CD14-positive monocyte (primary cell): Measurements from ENCODE around the gene DOCK8. TPM values are rescaled to one million over a fixed set of nuclear protein-coding genes. Genes with fewer than 3 reads are reported as not detected.
A peak's percentile ranks its signal among the peaks of the same experiment; 100 is the strongest.

Experiments
- DNase-seq, 3 donors: peaks; one replicate each; pipeline ENCODE4 v3.0.0-alpha.2; 2011 to 2022
- H2AFZ ChIP-seq: 2 replicates; pipeline ENCODE4 v1.6.0; 2012; ENCODE audit warnings: mild to moderate bottlenecking, low read depth, low read length, inconsistent platforms; ENCODE audit not compliant: insufficient read depth, poor library complexity, severe bottlenecking
- H3K27ac ChIP-seq, 2 donors: 1 replicate in 1 of 2; 2 replicates in 1 of 2; pipeline ENCODE4 v1.5.1; 2012 to 2013; ENCODE audit warnings: low read length in 2 of 2, control low read depth in 1 of 2, inconsistent platforms in 1 of 2, low read depth in 1 of 2, mild to moderate bottlenecking in 1 of 2
- H3K27me3 ChIP-seq, 2 donors: one replicate each; pipeline versions ENCODE4 v1.6.0 to v1.6.1; 2011 to 2013; ENCODE audit warnings: low read length in 2 of 2; ENCODE audit not compliant: control insufficient read depth in 2 of 2, insufficient read depth in 2 of 2
- H3K36me3 ChIP-seq, 2 donors: replicated peaks in 1 of 2; 1 replicate in 1 of 2; 2 replicates in 1 of 2; pipeline versions ENCODE4 v1.5.1 to v1.6.1; 2012 to 2013; ENCODE audit warnings: low read length in 2 of 2, control low read depth in 1 of 2, inconsistent platforms in 1 of 2, mild to moderate bottlenecking in 1 of 2; ENCODE audit not compliant: insufficient read depth in 2 of 2, control insufficient read depth in 1 of 2
- H3K4me1 ChIP-seq, 2 donors: 1 replicate in 1 of 2; 2 replicates in 1 of 2; pipeline versions ENCODE4 v1.5.1 to v1.6.1; 2012 to 2013; ENCODE audit warnings: low read length in 2 of 2, control low read depth in 1 of 2, inconsistent platforms in 1 of 2, mild to moderate bottlenecking in 1 of 2, moderate library complexity in 1 of 2; ENCODE audit not compliant: insufficient read depth in 2 of 2, control insufficient read depth in 1 of 2
- H3K4me2 ChIP-seq: replicated peaks from 2 replicates; pipeline ENCODE3; 2012; ENCODE audit warnings: low read length, moderate library complexity, mild to moderate bottlenecking; ENCODE audit not compliant: poor library complexity, severe bottlenecking; ENCODE audit errors: extremely low read depth
- H3K4me3 ChIP-seq, 3 experiments: fragments of 200-600 bp in 1 of 3; sonication (generic) in 1 of 3; replicated peaks in 1 of 3; 1 replicate in 2 of 3; 2 replicates in 1 of 3; pipeline ENCODE4 v1.5.1; 2011 to 2013; ENCODE audit warnings: low read length in 3 of 3, mild to moderate bottlenecking in 3 of 3, control low read depth in 2 of 3, low read depth in 2 of 3, inconsistent platforms in 1 of 3, moderate library complexity in 1 of 3
- H3K79me2 ChIP-seq: 2 replicates; pipeline ENCODE4 v1.6.0; 2012; ENCODE audit warnings: mild to moderate bottlenecking, control low read depth, inconsistent platforms, low read length, moderate library complexity; ENCODE audit not compliant: insufficient read depth
- H3K9ac ChIP-seq: 2 replicates; pipeline ENCODE4 v1.6.0; 2017; ENCODE audit warnings: low read length, mild to moderate bottlenecking; ENCODE audit not compliant: insufficient read depth, poor library complexity, severe bottlenecking
- H3K9me3 ChIP-seq, 2 donors: replicated peaks in 1 of 2; 1 replicate in 1 of 2; 2 replicates in 1 of 2; pipeline versions ENCODE4 v1.5.1 to v1.6.1; 2012 to 2013; ENCODE audit warnings: low read length in 2 of 2, control low read depth in 1 of 2; ENCODE audit not compliant: control insufficient read depth in 1 of 2, insufficient read depth in 1 of 2
- H4K20me1 ChIP-seq: 2 replicates; pipeline ENCODE4 v1.6.0; 2012; ENCODE audit warnings: mild to moderate bottlenecking, low read length, control low read depth, moderate library complexity; ENCODE audit not compliant: insufficient read depth
- H3K27ac Mint-ChIP-seq, 7 donors: one replicate each; pipeline ENCODE4 v1.8.0; 2020; ENCODE audit warnings: mild to moderate bottlenecking in 7 of 7, mixed read lengths in 7 of 7, moderate library complexity in 6 of 7, inconsistent platforms in 2 of 7
- H3K27me3 Mint-ChIP-seq, 3 donors: one replicate each; pipeline ENCODE4 v1.8.0; 2021 to 2022; ENCODE audit warnings: low read depth in 3 of 3, mild to moderate bottlenecking in 3 of 3, mixed read lengths in 3 of 3, moderate library complexity in 3 of 3, inconsistent platforms in 1 of 3
- H3K36me3 Mint-ChIP-seq, 2 donors: one replicate each; pipeline ENCODE4 v1.8.0; 2020; ENCODE audit warnings: mixed read lengths in 2 of 2, inconsistent platforms in 1 of 2, mild to moderate bottlenecking in 1 of 2
- H3K4me1 Mint-ChIP-seq: one replicate; pipeline ENCODE4 v1.8.0; 2020; ENCODE audit warnings: mild to moderate bottlenecking, mixed read lengths
- H3K4me3 Mint-ChIP-seq, 2 donors: one replicate each; pipeline ENCODE4 v1.8.0; 2020; ENCODE audit warnings: mild to moderate bottlenecking in 2 of 2, mixed read lengths in 2 of 2, moderate library complexity in 1 of 2
- H3K9me3 Mint-ChIP-seq, 7 donors: one replicate each; pipeline ENCODE4 v1.8.0; 2020 to 2022; ENCODE audit warnings: mixed read lengths in 7 of 7, mild to moderate bottlenecking in 6 of 7, moderate library complexity in 6 of 7, inconsistent platforms in 2 of 7
- CTCF ChIP-seq: fragments of 200-600 bp; IDR thresholded peaks from one replicate; pipeline ENCODE4 v1.8.0; 2022; ENCODE audit warnings: antibody characterized with exemption, mild to moderate bottlenecking
- WGBS: methylation state at CpG from one replicate; pipeline ENCODE4 v1.1.5; 2013; ENCODE audit warnings: missing lambda C conversion rate; ENCODE audit not compliant: insufficient coverage; 5-methylcytosine and 5-hydroxymethylcytosine counted together
- intact Hi-C, 2 donors: fragments of 100-400 bp; cut with micrococcal nuclease; formaldehyde crosslinking; loops; one replicate each; pipeline versions ENCODE4 v1.15.0 to v1.15.1; 2023
- polyA plus RNA-seq, 3 donors: library from polyadenylated mRNA; depleted of rRNA in 1 of 3; unstranded in 2 of 3; stranded (reverse) in 1 of 3; fragments of 300-500 nt in 2 of 3; fragments of >200 nt in 1 of 3; fragmentation: Illumina TruSeq in 2 of 3; gene quantifications; 1 replicate in 2 of 3; 2 replicates in 1 of 3; pipeline ENCODE4 v1.2.3, GENCODE V29; 2012 to 2021

DOCK8 gene
- polyA plus RNA-seq, 3 donors, result 46.8 to 100 (median 95.4) TPM

GRCh38 chr9:253539-253938 is 38.9 kb downstream of the DOCK8 start:
- Histone ChIP-seq H3K27ac (peak overlapping the region in 1 of 2 donors; percentile 45), H3K27me3 (no peaks in the 10 kb centered on the region), H2AFZ (no peak overlapping the region), H3K9me3 (no peaks in the 10 kb centered on the region), H3K4me3 (no peak overlapping the region), H3K4me2 (no peak overlapping the region), H3K4me1 (peaks cover 45 to 51% of the 10 kb centered on the region in 2 donors), H3K36me3 (peaks cover 11 to 15% of the 10 kb centered on the region in 2 donors), H3K9ac (no peak overlapping the region), H3K79me2 (peaks cover 98% of the 10 kb centered on the region), H4K20me1 (peaks cover 86% of the 10 kb centered on the region)
- H3K27ac Mint-ChIP-seq, result peak overlapping the region in 2 of 7 donors; percentile 19 to 63
- peaks cover 62% of the 10 kb centered on the region for H3K4me1 Mint-ChIP-seq
- no peaks in the 10 kb centered on the region for H3K9me3 Mint-ChIP-seq
- DNase-seq, result no peak
- TF ChIP-seq CTCF, result no peak
- intact Hi-C loops, result loop anchor here in 1 of 2 donors (5.0 kb wide), 1 partner anchor 41 kb away; the partner anchor contains the start of gene DOCK8
- no peaks in the 10 kb centered on the region for H3K27me3 Mint-ChIP-seq
- 40% methylated on average over 1 of the region's 3 CpGs for WGBS
- H3K4me3 Mint-ChIP-seq, result no peak overlapping the region
- peaks cover 27 to 32% of the 10 kb centered on the region in 2 donors for H3K36me3 Mint-ChIP-seq

GRCh38 chr9:254516-254915 is 39.9 kb downstream of the DOCK8 start:
- Histone ChIP-seq H3K27ac (peak overlapping the region in 1 of 2 donors; percentile 34), H3K4me3 (no peak overlapping the region), H3K27me3 (no peaks in the 10 kb centered on the region), H3K9me3 (no peaks in the 10 kb centered on the region), H2AFZ (no peak overlapping the region), H3K79me2 (peaks cover 98% of the 10 kb centered on the region), H3K36me3 (peaks cover 6 to 18% of the 10 kb centered on the region in 2 donors), H3K4me2 (no peak overlapping the region), H3K9ac (no peak overlapping the region), H3K4me1 (peaks cover 45 to 51% of the 10 kb centered on the region in 2 donors), H4K20me1 (peaks cover 84% of the 10 kb centered on the region)
- no peak for DNase-seq
- Mint-ChIP-seq H3K27me3 (no peaks in the 10 kb centered on the region), H3K4me3 (no peak overlapping the region), H3K4me1 (peaks cover 63% of the 10 kb centered on the region), H3K9me3 (no peaks in the 10 kb centered on the region), H3K27ac (peak overlapping the region in 2 of 7 donors; percentile 14 to 54), H3K36me3 (peaks cover 23 to 33% of the 10 kb centered on the region in 2 donors)
- WGBS, result 99% methylated on average over 4 of the region's 4 CpGs
- TF ChIP-seq CTCF, result no peak
- intact Hi-C loops, result loop anchor here in 1 of 2 donors (5.0 kb wide), 1 partner anchor 42 kb away; the partner anchor contains the start of gene DOCK8
